Activated CD8-positive, alpha-beta memory T cell treated with anti-CD3 and anti-CD28 coated beads for 48 hours (primary cell): ENCODE data around the gene NEMF.
"Not testable (repeated sequence)": the region's sequence is repeated elsewhere in the genome, so short reads cannot be mapped to it uniquely, and the experiment has no call there.

Experiments used
- DNase-seq, 3 experiments: peaks; one replicate each; pipeline ENCODE4 v3.0.0-alpha.2; 2020; ENCODE audit warnings: low read depth in 2 of 3, low spot score in 2 of 3

NEMF gene

GRCh38 chr14:49816844-49817243 lies 35.7 kb downstream of the NEMF start:
- DNase-seq = no peak

- not testable (repeated sequence) for DNase-seq
Observed at GRCh38 chr14:49816118-49816517, 36.5 kb downstream of the NEMF start.

- DNase-seq = no peak
Observed at GRCh38 chr14:49808780-49809179, 43.8 kb downstream of the NEMF start.

GRCh38 chr14:49796025-49796424 lies 56.6 kb downstream of the NEMF start:
- DNase-seq = no peak

- no peak for DNase-seq
Observed at GRCh38 chr14:49792618-49793017, 60.0 kb downstream of the NEMF start.

GRCh38 chr14:49786315-49786714 lies 66.3 kb downstream of the NEMF start:
- no peak for DNase-seq

- DNase-seq = no peak
Observed at GRCh38 chr14:49783394-49784014, 69.1 kb downstream of the NEMF start.

- not testable (repeated sequence) for DNase-seq
Observed at GRCh38 chr14:49781040-49781439, 71.5 kb downstream of the NEMF start.

GRCh38 chr14:49778421-49778820 lies 74.2 kb downstream of the NEMF start:
- no peak for DNase-seq

- no peak for DNase-seq
Observed at GRCh38 chr14:49774106-49774505, 78.5 kb downstream of the NEMF start.

- not testable (repeated sequence) for DNase-seq
Observed at GRCh38 chr14:49771691-49772090, 80.9 kb downstream of the NEMF start.

GRCh38 chr14:49770212-49770817 lies 82.3 kb downstream of the NEMF start:
- no peak for DNase-seq

GRCh38 chr14:49769581-49770211 lies 82.9 kb downstream of the NEMF start:
- no peak for DNase-seq

GRCh38 chr14:49769171-49769570 lies 83.4 kb downstream of the NEMF start:
- DNase-seq = no peak

- DNase-seq = peak; percentile 24 to 65 (median 44)
Observed at GRCh38 chr14:49768301-49769121, 84.1 kb downstream of the NEMF start.

- DNase-seq = peak; percentile 65 to 82 (median 67)
Observed at GRCh38 chr14:49767571-49768300, 84.9 kb downstream of the NEMF start, which contains the start of gene KLHDC2. Gene KLHDC2 (plus strand): TSS chr14:49768153. CDS start chr14:49768469, 316 bp downstream.

- no peak for DNase-seq
Observed at GRCh38 chr14:49767270-49767570, 85.4 kb downstream of the NEMF start.

- no peak for DNase-seq
Observed at GRCh38 chr14:49766839-49767238, 85.7 kb downstream of the NEMF start.

GRCh38 chr14:49761839-49762551 lies 90.6 kb downstream of the NEMF start:
- DNase-seq = no peak

GRCh38 chr14:49755378-49755777 lies 97.2 kb downstream of the NEMF start:
- no peak for DNase-seq
